Mesenchymal stem cell (in vitro differentiated cells and primary cell): Measurements from ENCODE around the gene SCARF2.

Experiments used
- DNase-seq: peaks from one replicate; pipeline ENCODE4 v3.0.0-alpha.2; 2013
- H2AFZ ChIP-seq: one replicate; pipeline ENCODE4 v1.6.1; 2013; ENCODE audit warnings: low read depth, mild to moderate bottlenecking, control low read depth, inconsistent platforms, low read length, moderate library complexity
- H2AK5ac ChIP-seq: 2 replicates; pipeline ENCODE4 v1.6.1; 2013; ENCODE audit warnings: low read length, moderate library complexity, mild to moderate bottlenecking, inconsistent platforms; ENCODE audit not compliant: severe bottlenecking
- H2BK120ac ChIP-seq: one replicate; pipeline ENCODE4 v1.6.1; 2013; ENCODE audit warnings: low read depth, mild to moderate bottlenecking, inconsistent platforms, low read length, moderate library complexity
- H2BK12ac ChIP-seq, 2 experiments: one replicate each; pipeline ENCODE4 v1.6.1; 2013; ENCODE audit warnings: inconsistent platforms in 2 of 2, low read length in 2 of 2, mild to moderate bottlenecking in 2 of 2, moderate library complexity in 2 of 2, control low read depth in 1 of 2
- H2BK15ac ChIP-seq: one replicate; pipeline ENCODE4 v1.6.1; 2013; ENCODE audit warnings: mild to moderate bottlenecking, low read depth, inconsistent platforms; ENCODE audit not compliant: poor library complexity, severe bottlenecking
- H2BK5ac ChIP-seq: 2 replicates; pipeline ENCODE4 v1.6.1; 2013; ENCODE audit warnings: low read depth, mild to moderate bottlenecking, low read length, control low read depth, inconsistent platforms; ENCODE audit not compliant: poor library complexity, severe bottlenecking
- H3K14ac ChIP-seq, 2 experiments: one replicate each; pipeline ENCODE4 v1.6.1; 2013; ENCODE audit warnings: inconsistent platforms in 2 of 2, low read length in 2 of 2, control low read depth in 1 of 2, mild to moderate bottlenecking in 1 of 2, moderate library complexity in 1 of 2
- H3K18ac ChIP-seq, 2 experiments: one replicate each; pipeline ENCODE4 v1.6.1; 2013; ENCODE audit warnings: inconsistent platforms in 2 of 2, low read length in 2 of 2, control low read depth in 1 of 2, low read depth in 1 of 2, mild to moderate bottlenecking in 1 of 2
- H3K23ac ChIP-seq, 2 experiments: one replicate each; pipeline ENCODE4 v1.6.1; 2013; ENCODE audit warnings: inconsistent platforms in 2 of 2, low read length in 2 of 2, mild to moderate bottlenecking in 2 of 2, moderate library complexity in 2 of 2, control low read depth in 1 of 2
- H3K27ac ChIP-seq: 2 replicates; pipeline ENCODE4 v1.5.1; 2013; ENCODE audit warnings: mild to moderate bottlenecking, moderate library complexity, low read length, control low read depth, inconsistent platforms; ENCODE audit not compliant: poor library complexity, severe bottlenecking
- H3K27me3 ChIP-seq, 2 experiments: 2 replicates each; pipeline versions ENCODE4 v1.6.1 to v1.7.0; 2013; ENCODE audit warnings: low read length in 2 of 2, mild to moderate bottlenecking in 2 of 2, moderate library complexity in 2 of 2, control low read depth in 1 of 2, inconsistent platforms in 1 of 2; ENCODE audit not compliant: control insufficient read depth in 1 of 2, insufficient read depth in 1 of 2
- H3K36me3 ChIP-seq, 2 experiments: 2 replicates each; pipeline versions ENCODE4 v1.6.1 to v1.7.0; 2013; ENCODE audit warnings: low read length in 2 of 2, control low read depth in 1 of 2, inconsistent platforms in 1 of 2, low read depth in 1 of 2, mild to moderate bottlenecking in 1 of 2; ENCODE audit not compliant: insufficient read depth in 2 of 2, control insufficient read depth in 1 of 2
- H3K4ac ChIP-seq, 2 experiments: one replicate each; pipeline ENCODE4 v1.6.1; 2013; ENCODE audit warnings: inconsistent platforms in 2 of 2, low read length in 2 of 2, mild to moderate bottlenecking in 2 of 2, moderate library complexity in 2 of 2, control low read depth in 1 of 2, low read depth in 1 of 2
- H3K4me1 ChIP-seq: 2 replicates; pipeline ENCODE4 v1.6.1; 2013; ENCODE audit warnings: low read depth, low read length, control low read depth; ENCODE audit not compliant: control insufficient read depth, insufficient read depth
- H3K4me2 ChIP-seq: 2 replicates; pipeline ENCODE4 v1.6.1; 2013; ENCODE audit warnings: low read length, mild to moderate bottlenecking, inconsistent platforms; ENCODE audit not compliant: poor library complexity, severe bottlenecking
- H3K4me3 ChIP-seq, 2 experiments: 2 replicates each; pipeline versions ENCODE4 v1.5.1 to v1.7.0; 2013; ENCODE audit warnings: low read length in 2 of 2, mild to moderate bottlenecking in 2 of 2, control low read depth in 1 of 2, low read depth in 1 of 2; ENCODE audit not compliant: insufficient read depth in 1 of 2
- H3K79me1 ChIP-seq: replicated peaks from 2 replicates; pipeline ENCODE4 v1.6.1; 2013; ENCODE audit warnings: mild to moderate bottlenecking, control low read depth, low read length, inconsistent platforms; ENCODE audit not compliant: poor library complexity, severe bottlenecking
- H3K9ac ChIP-seq: 2 replicates; pipeline ENCODE4 v1.7.0; 2013; ENCODE audit warnings: mild to moderate bottlenecking, low read length, moderate library complexity
- H3K9me3 ChIP-seq: 2 replicates; pipeline ENCODE4 v1.7.0; 2013; ENCODE audit warnings: mild to moderate bottlenecking, low read length; ENCODE audit not compliant: control insufficient read depth
- H4K8ac ChIP-seq: one replicate; pipeline ENCODE4 v1.6.1; 2013; ENCODE audit warnings: inconsistent platforms, mild to moderate bottlenecking, low read length, moderate library complexity
- H4K91ac ChIP-seq: one replicate; pipeline ENCODE4 v1.6.1; 2013; ENCODE audit warnings: mild to moderate bottlenecking, low read length, inconsistent platforms
- whole genome bisulfite sequencing: methylation state at CpG from one replicate; pipeline ENCODE4 v1.1.7; 2013; ENCODE audit warnings: mixed read lengths; 5-methylcytosine and 5-hydroxymethylcytosine counted together

SCARF2 gene

GRCh38 chr22:20458530-20459151 lies 21.0 kb upstream of the SCARF2 start:
- WGBS: 93% methylated on average over 5 of the region's 8 CpGs
- Histone ChIP-seq H3K14ac (no peak overlapping the region), H2AFZ (no peak overlapping the region), H3K27me3 (no peaks in the 10 kb centered on the region), H4K91ac (no peak overlapping the region), H3K18ac (no peak overlapping the region), H3K4me2 (no peak overlapping the region), H2BK120ac (no peak overlapping the region), H3K79me1 (no peaks in the 10 kb centered on the region), H3K23ac (no peak overlapping the region), H3K4ac (no peak overlapping the region), H4K8ac (no peak overlapping the region), H2BK15ac (no peak overlapping the region), H3K4me3 (no peak overlapping the region), H3K4me1 (peaks cover 10% of the 10 kb centered on the region), H2AK5ac (no peak overlapping the region), H3K27ac (no peak overlapping the region), H3K9ac (no peak overlapping the region), H2BK12ac (no peak overlapping the region), H3K9me3 (no peaks in the 10 kb centered on the region), H2BK5ac (no peak overlapping the region), H3K36me3 (peaks cover 17 to 64% of the 10 kb centered on the region in 2 experiments)
- no peak for DNase-seq

GRCh38 chr22:20457506-20458240 lies 20.0 kb upstream of the SCARF2 start:
- Histone ChIP-seq H4K8ac (no peak overlapping the region), H3K9me3 (no peaks in the 10 kb centered on the region), H3K23ac (no peak overlapping the region), H3K4me1 (peaks cover 10% of the 10 kb centered on the region), H3K4me3 (no peak overlapping the region), H2BK15ac (no peak overlapping the region), H2BK12ac (no peak overlapping the region), H3K9ac (no peak overlapping the region), H2BK5ac (no peak overlapping the region), H3K27me3 (no peaks in the 10 kb centered on the region), H3K4me2 (no peak overlapping the region), H2AK5ac (no peak overlapping the region), H4K91ac (no peak overlapping the region), H2BK120ac (no peak overlapping the region), H3K14ac (no peak overlapping the region), H2AFZ (no peak overlapping the region), H3K18ac (no peak overlapping the region), H3K4ac (no peak overlapping the region), H3K79me1 (no peaks in the 10 kb centered on the region), H3K27ac (no peak overlapping the region), H3K36me3 (peaks cover 17 to 55% of the 10 kb centered on the region in 2 experiments)
- DNase-seq: no peak
- WGBS: 96% methylated on average over 15 of the region's 15 CpGs

GRCh38 chr22:20456722-20457076 lies 19.1 kb upstream of the SCARF2 start:
- Histone ChIP-seq H3K4ac (no peak overlapping the region), H2BK5ac (no peak overlapping the region), H2BK120ac (no peak overlapping the region), H2AK5ac (no peak overlapping the region), H3K27ac (no peak overlapping the region), H3K23ac (no peak overlapping the region), H3K4me3 (no peak overlapping the region), H3K4me2 (no peak overlapping the region), H3K27me3 (no peaks in the 10 kb centered on the region), H3K14ac (no peak overlapping the region), H2BK15ac (no peak overlapping the region), H3K36me3 (peaks cover 17 to 62% of the 10 kb centered on the region in 2 experiments), H3K79me1 (no peaks in the 10 kb centered on the region), H4K8ac (no peak overlapping the region), H3K9me3 (no peaks in the 10 kb centered on the region), H2AFZ (no peak overlapping the region), H3K18ac (no peak overlapping the region), H3K4me1 (peaks cover 10% of the 10 kb centered on the region), H3K9ac (no peak overlapping the region), H2BK12ac (no peak overlapping the region), H4K91ac (no peak overlapping the region)
- WGBS: 97% methylated on average over 3 of the region's 3 CpGs
- DNase-seq: no peak

GRCh38 chr22:20456064-20456721 lies 18.6 kb upstream of the SCARF2 start:
- peak; percentile 85 for DNase-seq
- Histone ChIP-seq H3K14ac (no peak overlapping the region), H2BK15ac (no peak overlapping the region), H3K4me1 (peaks cover 10% of the 10 kb centered on the region), H3K4me3 (no peak overlapping the region), H3K23ac (no peak overlapping the region), H2AFZ (no peak overlapping the region), H3K27me3 (no peaks in the 10 kb centered on the region), H3K9me3 (no peaks in the 10 kb centered on the region), H3K27ac (no peak overlapping the region), H3K9ac (no peak overlapping the region), H4K8ac (no peak overlapping the region), H3K79me1 (no peaks in the 10 kb centered on the region), H3K4me2 (no peak overlapping the region), H2AK5ac (no peak overlapping the region), H2BK120ac (no peak overlapping the region), H3K4ac (no peak overlapping the region), H2BK5ac (no peak overlapping the region), H4K91ac (no peak overlapping the region), H3K36me3 (peaks cover 22 to 67% of the 10 kb centered on the region in 2 experiments), H2BK12ac (no peak overlapping the region), H3K18ac (no peak overlapping the region)
- 11% methylated on average over 6 of the region's 6 CpGs for WGBS
